Activated CD4-positive, CD25-positive, alpha-beta regulatory T cell treated with anti-CD3 and anti-CD28 coated beads, Interleukin-2, amount 50 U/mL, for 16 hours (primary cell): ENCODE data around the gene WDR89.
"Not testable (repeated sequence)": the region's sequence is repeated elsewhere in the genome, so short reads cannot be mapped to it uniquely, and the experiment has no call there.

Experiments
- DNase-seq: peaks from one replicate; pipeline ENCODE4 v3.0.0-alpha.2; 2020; ENCODE audit warnings: low read depth, low spot score

Gene WDR89

DNA sequence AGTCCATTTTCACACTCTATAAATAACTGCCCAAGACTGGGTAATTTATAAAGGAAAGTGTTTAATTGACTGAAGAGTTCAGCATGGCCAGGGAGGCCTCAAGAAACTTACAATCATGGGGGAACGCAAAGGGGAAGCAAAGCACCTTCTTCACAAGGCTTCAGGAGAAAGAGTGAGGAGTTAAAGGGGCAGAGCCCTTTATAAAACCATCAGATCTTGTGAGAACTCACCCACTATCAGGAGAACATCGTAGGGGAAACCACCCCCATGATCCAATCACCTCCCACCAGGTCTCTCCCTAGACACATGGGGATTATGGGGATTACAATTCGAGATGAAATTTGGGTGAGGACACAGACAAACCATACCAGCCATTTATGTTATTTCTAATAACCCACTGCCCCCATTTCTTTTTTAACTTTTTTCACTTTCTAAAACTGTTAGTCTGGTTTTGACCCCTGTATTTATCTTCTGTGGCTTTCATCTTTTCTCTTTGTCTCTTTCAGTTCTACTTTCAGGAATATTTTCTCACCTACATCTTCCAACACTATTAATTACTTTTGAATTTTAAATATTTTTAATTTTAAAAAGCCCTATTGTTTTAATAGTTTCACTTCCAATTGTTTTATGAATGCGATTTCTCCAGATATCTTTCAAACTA lies 44.5 kb downstream of the WDR89 start:
- DNase-seq = no peak

DNA sequence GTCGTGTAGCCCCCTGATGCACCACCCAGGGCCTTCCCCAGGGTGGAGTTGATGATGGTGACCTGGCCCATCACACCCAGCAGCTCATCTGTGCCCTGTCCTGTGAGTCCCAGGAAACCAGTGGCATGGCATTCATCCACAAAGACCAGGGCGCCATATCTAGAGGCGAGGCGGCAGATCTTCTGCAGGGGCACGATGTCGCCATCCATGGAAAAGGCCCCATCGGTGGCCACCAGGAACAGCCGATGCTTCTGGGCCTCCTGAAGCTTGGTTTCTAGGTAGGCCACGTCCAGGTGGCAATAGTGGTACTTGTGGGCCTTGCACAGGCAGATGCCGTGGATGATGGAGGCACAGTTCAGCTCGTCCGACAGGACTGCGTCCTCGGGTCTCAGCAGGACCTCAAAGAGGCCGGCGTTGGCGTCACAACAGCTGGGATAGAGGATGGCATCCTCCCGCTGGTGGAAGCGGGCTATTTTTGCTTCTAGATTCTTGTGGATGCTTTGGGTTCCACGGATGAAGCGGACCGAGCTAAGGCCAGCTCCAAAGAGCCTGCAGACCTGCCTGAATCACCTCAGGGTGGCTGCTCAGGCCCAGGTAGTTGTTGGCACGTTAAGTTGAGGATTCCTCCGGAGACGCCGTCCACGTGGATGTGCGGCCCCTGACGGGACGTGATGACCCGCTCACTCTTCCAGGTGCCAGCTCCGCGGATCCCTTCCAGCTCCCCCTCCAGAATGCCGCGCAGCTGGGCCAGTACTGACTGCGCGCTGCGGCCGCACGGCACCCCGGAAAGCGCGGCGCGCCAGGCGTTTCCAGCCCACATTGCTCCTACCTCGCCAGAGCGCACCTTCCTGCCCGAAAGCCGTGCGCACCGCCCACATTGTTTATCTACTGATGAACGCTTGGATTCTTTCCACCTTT lies 47.0 kb downstream of the WDR89 start:
- no peak for DNase-seq

DNA sequence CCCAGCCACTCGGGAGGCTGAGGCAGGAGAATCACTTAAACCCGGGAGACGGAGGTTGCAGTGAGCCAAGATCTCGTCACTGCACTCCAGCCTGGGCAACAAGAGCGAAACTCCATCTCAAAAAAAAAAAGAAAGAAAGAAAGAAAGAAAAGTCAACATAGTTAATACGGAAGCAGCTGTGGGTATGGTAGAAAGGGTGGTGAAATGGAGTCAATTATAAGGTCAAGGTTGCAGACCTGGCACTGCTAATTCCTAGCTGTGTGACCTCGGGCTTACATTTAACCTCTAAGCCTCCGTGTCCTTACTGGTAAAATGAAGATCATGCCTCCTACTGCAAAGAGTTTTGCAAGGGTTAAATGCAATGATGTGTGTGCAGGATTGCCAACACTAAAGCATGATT lies 58.6 kb downstream of the WDR89 start:
- DNase-seq = not testable (repeated sequence)

DNA sequence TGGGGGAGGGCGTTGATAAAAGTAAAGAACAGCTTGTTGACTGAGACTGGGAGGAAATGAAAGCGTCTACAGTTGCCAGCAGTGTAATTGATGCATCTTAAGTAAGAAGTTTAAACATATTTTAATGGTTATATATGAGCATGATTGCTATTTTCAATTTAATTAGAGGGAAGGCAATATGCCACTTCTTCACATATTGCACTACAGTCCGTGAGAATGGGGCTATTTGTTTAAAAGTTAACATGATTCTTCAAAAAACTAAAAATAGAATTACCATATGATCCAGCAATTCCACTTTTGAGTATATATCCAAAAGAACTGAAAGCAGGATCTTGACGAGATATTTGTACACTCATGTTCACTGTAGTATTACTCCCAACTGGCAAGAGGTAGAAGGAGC lies 60.2 kb downstream of the WDR89 start:
- DNase-seq = no peak

DNA sequence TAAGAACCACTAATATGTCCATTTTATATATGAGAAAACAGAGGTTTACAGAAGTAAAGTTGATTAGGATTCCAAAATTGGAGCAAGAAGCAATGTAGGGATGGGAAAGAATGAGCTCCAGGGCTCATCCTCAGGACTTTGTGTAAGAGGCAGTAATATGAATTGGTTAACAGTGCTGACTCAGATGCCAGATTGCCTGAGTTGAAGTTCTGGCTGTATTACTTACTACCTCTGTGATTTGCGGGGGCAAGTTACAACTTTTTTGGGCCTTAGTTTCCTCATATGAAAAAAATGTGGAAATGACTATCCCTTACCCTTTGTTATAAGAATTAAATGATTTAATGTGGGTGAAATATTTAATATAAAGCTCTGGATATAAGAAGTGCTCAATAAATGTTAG lies 63.4 kb downstream of the WDR89 start:
- DNase-seq = no peak

DNA sequence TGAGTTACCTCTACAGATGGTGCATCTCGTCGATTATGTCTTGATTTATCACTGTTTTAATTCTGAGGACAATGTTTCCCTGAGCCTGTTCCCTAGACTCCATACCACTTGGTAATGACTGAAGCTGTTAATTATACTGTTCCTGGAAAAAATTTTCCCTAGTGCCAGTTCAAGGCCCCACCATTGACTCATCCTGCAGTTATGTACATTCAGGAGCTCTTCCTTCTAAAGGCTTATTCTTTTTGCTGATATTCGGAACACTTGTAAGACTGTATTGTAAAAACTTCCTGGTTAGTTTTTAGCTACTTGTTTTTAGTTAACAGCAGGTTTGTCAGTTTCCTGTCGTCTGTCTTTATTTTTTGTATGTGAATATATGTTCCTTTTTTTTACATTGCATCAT lies 68.1 kb downstream of the WDR89 start:
- DNase-seq = no peak

DNA sequence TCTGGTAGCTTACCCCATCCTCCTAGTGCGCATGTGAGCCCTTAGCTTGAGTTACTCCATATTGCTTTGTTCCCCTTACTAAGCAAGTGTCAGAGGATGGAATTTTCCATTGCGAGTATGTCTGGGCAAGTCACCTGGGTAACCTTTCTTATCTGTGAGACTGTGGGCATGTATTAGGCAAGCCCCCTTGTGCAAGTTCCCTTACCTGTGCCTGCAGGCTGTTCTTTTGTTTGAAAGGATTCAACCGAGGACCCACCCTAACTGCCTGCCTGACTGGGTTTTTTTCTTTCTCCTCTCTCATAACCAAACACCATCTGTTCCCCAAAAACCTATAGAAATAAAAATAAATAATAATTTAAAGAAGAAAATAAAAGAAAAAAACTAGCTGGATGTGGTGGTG lies 76.2 kb downstream of the WDR89 start:
- no peak for DNase-seq

DNA sequence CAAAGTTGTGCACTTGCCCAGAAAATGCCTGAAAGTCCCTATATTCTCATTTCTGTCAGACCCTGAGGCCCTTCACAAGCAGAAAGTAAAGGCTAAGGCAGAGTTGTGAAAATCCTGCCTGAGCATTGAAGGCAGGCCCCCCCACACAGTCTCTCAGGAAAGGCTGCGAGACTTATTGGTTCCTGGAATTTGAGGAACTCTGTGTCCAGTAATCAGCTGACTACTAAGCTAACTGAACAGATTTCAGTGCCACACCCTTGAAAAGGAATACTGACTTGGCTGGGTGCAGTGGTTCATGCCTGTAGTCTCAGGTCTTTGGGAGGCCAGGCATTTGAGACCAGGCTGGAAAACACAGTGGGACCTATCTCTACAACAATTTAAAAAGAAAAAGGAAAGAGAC lies 77.4 kb downstream of the WDR89 start:
- DNase-seq = no peak

DNA sequence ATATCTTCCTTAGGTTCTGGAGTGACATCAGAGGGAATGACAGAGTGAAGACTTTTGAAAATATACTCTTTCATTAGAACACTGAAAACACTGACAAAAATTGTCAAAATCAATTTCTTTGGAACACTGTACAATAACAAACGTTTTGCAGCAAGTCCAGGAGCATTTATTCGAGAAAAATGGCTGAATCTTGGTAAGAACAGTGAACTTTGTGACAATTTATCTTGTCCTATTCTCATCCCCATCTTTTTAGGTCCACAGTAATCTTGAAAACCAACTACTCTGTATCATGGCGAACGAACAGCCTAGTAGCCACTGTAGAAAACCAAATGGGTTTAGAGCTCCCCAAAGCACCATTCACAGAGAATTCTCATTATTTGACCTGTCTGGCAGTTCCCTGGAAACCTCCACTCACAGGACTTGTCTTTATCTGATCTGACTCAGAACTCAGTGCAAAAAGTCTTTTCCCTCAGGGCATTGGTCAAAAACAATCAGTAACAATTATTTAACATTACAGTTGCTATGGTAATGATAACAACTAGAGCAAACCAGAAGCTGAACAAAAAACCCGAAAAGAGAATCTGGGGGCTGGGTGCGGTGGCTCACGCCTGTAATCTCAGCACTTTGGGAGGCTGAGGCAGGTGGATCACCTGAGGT lies 78.2 kb downstream of the WDR89 start:
- no peak for DNase-seq

DNA sequence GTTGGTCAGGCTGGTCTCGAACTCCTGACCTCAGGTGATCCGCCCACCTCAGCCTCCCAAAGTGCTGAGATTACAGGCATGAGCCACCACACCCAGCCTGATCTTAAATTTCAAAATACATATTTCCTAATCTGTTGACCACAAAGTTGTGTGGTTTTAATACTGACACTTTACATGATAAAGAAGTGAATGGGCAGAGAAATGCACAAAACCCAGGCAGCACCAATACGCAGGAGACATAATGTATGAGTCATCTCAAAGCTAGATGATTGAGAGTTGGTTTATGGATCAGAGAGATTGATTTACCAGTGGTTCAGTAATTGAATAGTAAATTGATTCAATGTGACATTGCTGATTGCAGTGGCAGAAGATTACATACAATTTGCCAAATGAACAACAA lies 79.3 kb downstream of the WDR89 start:
- DNase-seq = no peak

DNA sequence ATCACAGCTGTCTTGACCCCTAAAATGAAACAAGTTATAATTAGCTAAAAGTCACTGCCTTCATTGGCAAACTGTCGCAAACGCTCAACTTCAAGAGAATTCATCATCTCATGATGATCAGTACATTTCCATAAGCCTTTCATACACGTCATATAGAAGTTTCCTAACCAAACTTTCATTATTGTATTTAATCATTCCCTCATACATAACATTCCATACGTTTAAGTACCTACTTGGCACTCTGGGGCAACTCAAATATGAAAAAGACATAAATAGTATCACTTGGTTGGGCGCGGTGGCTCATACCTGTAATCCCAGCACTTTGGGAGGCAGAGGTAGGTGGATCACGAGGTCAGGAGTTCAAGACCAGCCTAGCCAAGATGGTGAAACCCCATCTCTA lies 86.1 kb downstream of the WDR89 start:
- no peak for DNase-seq

DNA sequence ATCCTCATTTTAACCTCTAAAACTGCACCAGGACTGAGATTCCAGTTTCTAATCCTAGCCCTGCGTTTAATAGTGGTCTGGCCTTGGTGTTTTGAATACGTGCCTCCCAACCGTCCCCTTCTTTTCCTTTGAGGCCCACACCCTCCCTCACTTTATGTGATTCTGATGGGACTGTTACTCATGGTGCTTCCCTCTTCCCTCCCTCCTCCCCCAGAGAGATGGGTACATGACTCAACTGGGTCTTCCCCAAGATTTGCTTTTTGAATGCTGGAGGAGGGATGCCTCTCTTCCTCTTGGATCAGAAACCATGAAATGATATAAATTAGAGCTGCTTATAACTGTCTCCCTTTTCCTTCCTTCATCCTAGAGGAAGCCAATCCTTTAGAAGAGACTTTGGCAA lies 90.3 kb downstream of the WDR89 start:
- DNase-seq = no peak

DNA sequence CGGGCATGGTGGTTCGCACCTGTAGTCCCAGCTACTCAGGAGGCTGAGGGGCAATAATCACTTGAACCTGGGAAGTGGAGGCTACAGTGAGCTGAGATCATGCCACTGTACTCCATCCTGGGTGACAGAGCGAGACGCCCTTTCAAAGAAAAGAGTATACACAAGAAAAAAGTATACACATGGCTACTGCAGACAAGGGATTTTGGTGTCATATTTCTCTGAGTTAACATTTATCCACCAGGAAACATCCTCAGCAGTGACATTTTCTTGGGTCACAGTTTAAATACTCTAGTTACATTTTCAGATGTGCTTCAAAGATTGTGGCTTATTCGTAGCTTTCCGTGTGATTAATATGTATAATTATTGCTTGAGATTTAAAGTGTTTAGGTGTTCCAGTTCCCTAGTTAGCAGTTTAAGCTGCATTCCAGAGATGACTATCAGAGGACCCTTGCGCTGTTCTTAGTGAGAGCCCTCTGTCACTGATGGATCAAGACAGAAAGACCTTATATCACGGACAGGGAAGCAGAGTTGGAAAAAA lies 93.8 kb downstream of the WDR89 start:
- no peak for DNase-seq
